Esophagus squamous epithelium (tissue), 5 donors: Measurements from ENCODE around the gene VPS54. TPM values are rescaled to one million over a fixed set of nuclear protein-coding genes. Genes with fewer than 3 reads are reported as not detected.
A peak's percentile ranks its signal among the peaks of the same experiment; 100 is the strongest.

Source experiments
- DNase-seq: peaks from one replicate; lab custom pipeline; 2025; lab: John Stamatoyannopoulos, UW
- H3K27ac ChIP-seq, 4 donors: fragments of 200-600 bp; sonication (generic); one replicate each; pipeline ENCODE4 v1.5.1; 2016 to 2019; ENCODE audit warnings: mild to moderate bottlenecking in 1 of 4
- H3K27me3 ChIP-seq, 4 donors: fragments of 200-600 bp; sonication (generic); 1 replicate in 3 of 4; 2 replicates in 1 of 4; pipeline versions ENCODE4 v1.5.1 to v1.6.0; 2017 to 2021; ENCODE audit warnings: antibody characterized with exemption in 1 of 4
- H3K36me3 ChIP-seq, 3 donors: fragments of 200-600 bp; sonication (generic); one replicate each; pipeline ENCODE4 v1.5.1; 2016 to 2019
- H3K4me1 ChIP-seq, 3 donors: fragments of 200-600 bp; sonication (generic); one replicate each; pipeline ENCODE4 v1.5.1; 2017 to 2019
- H3K4me3 ChIP-seq, 4 donors: fragments of 200-600 bp; sonication (generic); 1 replicate in 3 of 4; 2 replicates in 1 of 4; pipeline ENCODE4 v1.5.1; 2016 to 2019; ENCODE audit warnings: mild to moderate bottlenecking in 2 of 4, moderate library complexity in 1 of 4
- H3K9me3 ChIP-seq, 3 donors: fragments of 200-600 bp; sonication (generic); one replicate each; pipeline ENCODE4 v1.5.1; 2016 to 2019
- POLR2A ChIP-seq, 4 donors: fragments of 450-650 bp; IDR thresholded peaks; one replicate each; pipeline ENCODE4 v1.6.1; 2017; ENCODE audit warnings: antibody characterized with exemption in 4 of 4, mild to moderate bottlenecking in 4 of 4, moderate library complexity in 3 of 4
- WGBS, 2 donors: methylation state at CpG; one replicate each; pipeline ENCODE4 v1.1.5; 2018; 5-methylcytosine and 5-hydroxymethylcytosine counted together
- intact Hi-C: fragments of 100-400 bp; cut with DNase I; formaldehyde crosslinking; loops from one replicate; pipeline ENCODE4 v1.15.0; 2022
- total RNA-seq, 4 donors: library from RNA; depleted of rRNA; stranded (reverse); fragments of >200 nt; gene quantifications; one replicate each; pipeline ENCODE4 v1.1.0, GENCODE V29; 2016
- TF ChIP-seq, protein P1 (sequence below), 6 experiments: fragments of 450-650 bp in 4 of 6; fragments of 200-600 bp in 2 of 6; sonication (generic) in 2 of 6; IDR thresholded peaks; one replicate each; pipeline ENCODE4 v1.5.1; 2016 to 2019; ENCODE audit warnings: antibody characterized with exemption in 6 of 6, mild to moderate bottlenecking in 4 of 6, moderate library complexity in 4 of 6
- donor health status: DM: yes; HTN: yes; CAD: no.

Gene VPS54
- total RNA-seq, 4 donors from 2014 or later: 10.4 to 25.2 (median 19.0) TPM

DNA sequence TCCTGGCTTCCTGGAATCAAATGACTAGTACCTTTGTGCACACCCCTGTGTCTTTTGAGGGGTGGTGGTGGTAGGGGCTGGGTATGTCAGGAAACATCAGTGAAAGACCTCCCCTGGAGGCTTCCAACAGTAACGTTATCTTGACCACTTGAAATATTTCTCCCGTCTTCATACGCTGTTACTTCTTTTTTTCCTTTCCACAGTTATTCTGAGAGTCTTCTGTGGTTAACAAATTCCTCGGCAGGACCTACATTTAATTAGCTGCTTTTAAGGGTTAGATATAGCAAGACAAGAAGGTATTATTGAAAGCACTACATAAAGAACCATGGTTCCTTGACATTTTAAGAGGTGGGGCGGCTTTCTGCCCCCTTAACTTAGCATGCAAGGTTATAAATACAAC is 142.9 kb downstream of the VPS54 start:
- DNase-seq: no peak
- Histone ChIP-seq H3K36me3 (peaks cover 0 to 45% (median 0%) of the 10 kb centered on the region in 3 donors), H3K27ac (peak overlapping the region; percentile 3 to 81 (median 47)), H3K9me3 (no peaks in the 10 kb centered on the region), H3K27me3 (no peaks in the 10 kb centered on the region), H3K4me1 (peaks cover 9 to 60% (median 19%) of the 10 kb centered on the region in 3 donors), H3K4me3 (no peak overlapping the region)
- intact Hi-C loops: no loop called here
- TF ChIP-seq, protein P1, sequence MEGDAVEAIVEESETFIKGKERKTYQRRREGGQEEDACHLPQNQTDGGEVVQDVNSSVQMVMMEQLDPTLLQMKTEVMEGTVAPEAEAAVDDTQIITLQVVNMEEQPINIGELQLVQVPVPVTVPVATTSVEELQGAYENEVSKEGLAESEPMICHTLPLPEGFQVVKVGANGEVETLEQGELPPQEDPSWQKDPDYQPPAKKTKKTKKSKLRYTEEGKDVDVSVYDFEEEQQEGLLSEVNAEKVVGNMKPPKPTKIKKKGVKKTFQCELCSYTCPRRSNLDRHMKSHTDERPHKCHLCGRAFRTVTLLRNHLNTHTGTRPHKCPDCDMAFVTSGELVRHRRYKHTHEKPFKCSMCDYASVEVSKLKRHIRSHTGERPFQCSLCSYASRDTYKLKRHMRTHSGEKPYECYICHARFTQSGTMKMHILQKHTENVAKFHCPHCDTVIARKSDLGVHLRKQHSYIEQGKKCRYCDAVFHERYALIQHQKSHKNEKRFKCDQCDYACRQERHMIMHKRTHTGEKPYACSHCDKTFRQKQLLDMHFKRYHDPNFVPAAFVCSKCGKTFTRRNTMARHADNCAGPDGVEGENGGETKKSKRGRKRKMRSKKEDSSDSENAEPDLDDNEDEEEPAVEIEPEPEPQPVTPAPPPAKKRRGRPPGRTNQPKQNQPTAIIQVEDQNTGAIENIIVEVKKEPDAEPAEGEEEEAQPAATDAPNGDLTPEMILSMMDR (IDR thresholded peaks at IDR 0.05): no peak
- no peak for TF ChIP-seq POLR2A (IDR thresholded peaks at IDR 0.05)
- 77 to 87% methylated on average over 5 of the region's 5 CpGs for WGBS, 2 donors

DNA sequence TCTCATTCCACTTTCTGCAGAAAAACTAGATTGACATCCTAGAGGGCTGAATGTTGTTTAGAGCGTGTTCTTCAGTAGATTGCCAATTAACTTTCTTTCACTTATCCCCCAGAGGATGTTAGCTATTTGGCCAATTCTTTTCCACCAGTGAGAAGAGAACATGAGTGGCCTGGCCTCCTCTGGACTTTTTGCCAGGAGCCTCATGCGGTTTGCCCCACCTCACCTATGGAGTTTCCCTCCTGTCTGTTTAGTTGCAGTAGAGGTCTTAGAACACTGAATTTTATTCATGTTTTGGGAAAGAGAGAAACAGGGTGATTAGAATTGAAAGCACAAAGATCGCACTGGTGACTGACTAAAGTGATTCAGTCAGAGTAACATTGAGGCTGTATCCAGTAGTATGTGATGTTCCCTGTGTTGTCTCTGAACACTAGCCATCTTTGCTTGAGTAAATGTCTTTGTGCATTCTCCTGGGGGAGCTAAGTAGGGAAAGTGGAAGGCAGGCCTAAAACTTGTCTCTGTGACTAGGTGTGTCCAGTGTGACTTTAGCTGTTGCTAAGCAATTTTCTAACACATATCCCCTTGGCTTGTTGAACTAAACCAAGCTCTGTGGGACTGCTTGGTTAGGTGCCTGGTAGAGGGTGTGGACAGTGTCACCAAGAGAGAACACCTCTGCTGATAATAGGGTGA is 143.5 kb downstream of the VPS54 start:
- H3K4me3 ChIP-seq: no peak overlapping the region
- peaks cover 9 to 66% (median 23%) of the 10 kb centered on the region in 3 donors for H3K4me1 ChIP-seq
- H3K27ac ChIP-seq: peak overlapping the region; percentile 3 to 81 (median 47)
- no peak for DNase-seq
- WGBS, 2 donors: 36 to 57% methylated on average over 3 of the region's 3 CpGs
- H3K36me3 ChIP-seq: peaks cover 0 to 41% (median 0%) of the 10 kb centered on the region in 3 donors
- intact Hi-C loops: no loop called here
- H3K27me3 ChIP-seq: no peaks in the 10 kb centered on the region
- no peaks in the 10 kb centered on the region for H3K9me3 ChIP-seq
- TF ChIP-seq, protein P1 (IDR thresholded peaks at IDR 0.05): no peak
- TF ChIP-seq POLR2A (IDR thresholded peaks at IDR 0.05): no peak

DNA sequence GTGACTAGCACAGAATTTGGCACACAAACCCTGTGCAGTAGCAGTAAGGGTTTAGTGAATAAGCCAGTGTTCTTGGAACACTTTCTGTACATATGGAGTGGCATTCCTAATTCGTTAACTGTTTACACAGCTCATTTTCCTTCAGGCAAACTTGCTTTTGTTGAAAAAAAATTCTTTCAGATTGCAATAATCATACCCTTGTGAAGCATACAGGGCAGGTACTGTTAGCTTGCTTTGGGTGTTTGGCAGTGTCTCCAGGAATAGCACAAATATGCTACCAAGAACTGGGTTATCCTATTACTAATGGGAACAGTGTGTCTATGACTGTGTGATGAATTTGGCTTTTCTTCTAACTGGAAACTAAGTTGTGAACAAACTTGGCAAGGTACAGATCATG is 144.1 kb downstream of the VPS54 start:
- no peak for TF ChIP-seq POLR2A (IDR thresholded peaks at IDR 0.05)
- TF ChIP-seq, protein P1 (IDR thresholded peaks at IDR 0.05): no peak
- intact Hi-C loops: no loop called here
- no peak for DNase-seq
- WGBS, 2 donors: 30 to 32% methylated on average over 1 of the region's 1 CpG
- H3K27ac ChIP-seq: peak overlapping the region in 2 of 4 donors; percentile 18 to 81
- no peak overlapping the region for H3K4me3 ChIP-seq
- H3K27me3 ChIP-seq: no peaks in the 10 kb centered on the region
- H3K36me3 ChIP-seq: peaks cover 0 to 35% (median 0%) of the 10 kb centered on the region in 3 donors
- peaks cover 9 to 68% (median 23%) of the 10 kb centered on the region in 3 donors for H3K4me1 ChIP-seq
- no peaks in the 10 kb centered on the region for H3K9me3 ChIP-seq

- Histone ChIP-seq H3K4me1 (peaks cover 9 to 68% (median 23%) of the 10 kb centered on the region in 3 donors), H3K36me3 (peaks cover 0 to 35% (median 0%) of the 10 kb centered on the region in 3 donors), H3K4me3 (no peak overlapping the region), H3K9me3 (no peaks in the 10 kb centered on the region), H3K27me3 (no peaks in the 10 kb centered on the region), H3K27ac (peak overlapping the region in 1 of 4 donors; percentile 81)
- intact Hi-C loops: no loop called here
- TF ChIP-seq, protein P1 (IDR thresholded peaks at IDR 0.05): no peak
- TF ChIP-seq POLR2A (IDR thresholded peaks at IDR 0.05): no peak
- 84 to 89% methylated on average over 5 of the region's 5 CpGs for WGBS, 2 donors
- DNase-seq: no peak
Measured at GRCh38 chr2:63874204-63875130, 144.8 kb downstream of the VPS54 start.
